ENCODE measurements around the gene ZBTB7A. TPM values are rescaled to one million over a fixed set of nuclear protein-coding genes. Genes with fewer than 3 reads are reported as not detected.

The ZBTB7A gene
- total and polyA plus RNA-seq, 10 of the 15 experiments (the other 5 are each of a cell fraction or from before 2014, with no cell fraction given) = 0.26 to 42.4 (median 4.5) TPM

DNA sequence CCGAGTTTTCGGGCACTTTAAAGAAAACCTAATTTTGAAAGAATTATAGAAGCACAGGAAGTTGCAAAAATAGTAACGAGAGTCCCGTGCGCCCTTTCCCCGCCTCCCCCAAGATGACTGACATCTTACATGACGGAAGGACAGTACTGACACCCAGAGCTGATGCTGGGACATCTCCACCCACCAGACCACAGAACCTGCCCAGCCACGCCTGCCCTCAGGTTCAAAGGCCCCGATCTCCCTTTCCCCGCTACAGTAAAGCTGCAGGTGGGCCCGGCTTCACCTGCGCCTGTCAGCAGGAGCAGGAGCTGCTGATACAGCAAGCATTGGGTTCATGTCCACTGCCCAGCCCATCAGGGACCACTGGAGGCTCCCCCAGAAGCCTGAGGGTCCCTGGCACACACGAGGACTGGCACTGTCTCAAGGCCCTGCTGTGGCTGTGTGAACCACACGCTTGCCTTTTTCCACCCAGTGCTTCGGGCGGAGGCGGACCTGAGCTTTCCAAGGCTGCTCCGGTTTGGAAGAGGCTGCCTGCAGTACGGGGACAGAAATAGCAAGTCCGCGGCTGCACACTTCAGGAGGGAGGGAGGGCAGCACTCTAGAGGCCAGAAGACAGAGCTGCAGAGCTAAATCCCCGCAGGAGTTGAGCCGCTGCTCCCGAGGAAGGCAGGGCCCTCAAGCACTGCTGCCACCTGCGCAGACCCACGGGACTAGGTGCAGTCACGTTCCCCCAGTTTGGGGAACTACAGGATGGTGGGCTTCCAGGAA, 48.5 kb upstream of the ZBTB7A start (continued):
- peak; percentile 19; the same call in 1 of the 2 replicates for TF ChIP-seq SIN3A (IDR thresholded peaks at IDR 0.05; ENCODE audit: low read depth, low read length)
- TF ChIP-seq, protein P1, sequence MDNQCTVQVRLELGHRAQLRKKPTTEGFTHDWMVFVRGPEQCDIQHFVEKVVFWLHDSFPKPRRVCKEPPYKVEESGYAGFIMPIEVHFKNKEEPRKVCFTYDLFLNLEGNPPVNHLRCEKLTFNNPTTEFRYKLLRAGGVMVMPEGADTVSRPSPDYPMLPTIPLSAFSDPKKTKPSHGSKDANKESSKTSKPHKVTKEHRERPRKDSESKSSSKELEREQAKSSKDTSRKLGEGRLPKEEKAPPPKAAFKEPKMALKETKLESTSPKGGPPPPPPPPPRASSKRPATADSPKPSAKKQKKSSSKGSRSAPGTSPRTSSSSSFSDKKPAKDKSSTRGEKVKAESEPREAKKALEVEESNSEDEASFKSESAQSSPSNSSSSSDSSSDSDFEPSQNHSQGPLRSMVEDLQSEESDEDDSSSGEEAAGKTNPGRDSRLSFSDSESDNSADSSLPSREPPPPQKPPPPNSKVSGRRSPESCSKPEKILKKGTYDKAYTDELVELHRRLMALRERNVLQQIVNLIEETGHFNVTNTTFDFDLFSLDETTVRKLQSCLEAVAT (IDR thresholded peaks at IDR 0.05) = 0 out of 2 replicates have a peak, but pooled peaks have one; percentile 28
- no peak for TF ChIP-seq HDAC2 (IDR thresholded peaks at IDR 0.05)
- no peak for TF ChIP-seq CEBPB (IDR thresholded peaks at IDR 0.05; ENCODE audit: borderline replicate concordance in 1 of 2, low read depth in 2 of 2, low read length in 2 of 2)
- peak; percentile 94 for TF ChIP-seq MEF2B (IDR thresholded peaks at IDR 0.05; ENCODE audit: partially characterized antibody, poor library complexity, severe bottlenecking)
- TF ChIP-seq EGR1 (IDR thresholded peaks at IDR 0.05; ENCODE audit: borderline replicate concordance in 1 of 2, low read depth in 2 of 2, low read length in 2 of 2) = no peak
- no peak for TF ChIP-seq ZNF274 (IDR thresholded peaks at IDR 0.05; ENCODE audit: insufficient read depth, insufficient read length)
- TF ChIP-seq YY1 (IDR thresholded peaks at IDR 0.05; ENCODE audit: low read depth, low read length) = 0 out of 2 replicates have a peak, but pooled peaks have one; percentile 14
- TF ChIP-seq PAX8 (IDR thresholded peaks at IDR 0.05) = no peak
- TF ChIP-seq BACH1 (IDR thresholded peaks at IDR 0.05; ENCODE audit: borderline replicate concordance) = no peak
- no peak for TF ChIP-seq KDM1A (IDR thresholded peaks at IDR 0.05; ENCODE audit: borderline replicate concordance)
- TF ChIP-seq ATF7 (IDR thresholded peaks at IDR 0.05; ENCODE audit: low read depth) = peak; percentile 58
- TF ChIP-seq, protein P2, sequence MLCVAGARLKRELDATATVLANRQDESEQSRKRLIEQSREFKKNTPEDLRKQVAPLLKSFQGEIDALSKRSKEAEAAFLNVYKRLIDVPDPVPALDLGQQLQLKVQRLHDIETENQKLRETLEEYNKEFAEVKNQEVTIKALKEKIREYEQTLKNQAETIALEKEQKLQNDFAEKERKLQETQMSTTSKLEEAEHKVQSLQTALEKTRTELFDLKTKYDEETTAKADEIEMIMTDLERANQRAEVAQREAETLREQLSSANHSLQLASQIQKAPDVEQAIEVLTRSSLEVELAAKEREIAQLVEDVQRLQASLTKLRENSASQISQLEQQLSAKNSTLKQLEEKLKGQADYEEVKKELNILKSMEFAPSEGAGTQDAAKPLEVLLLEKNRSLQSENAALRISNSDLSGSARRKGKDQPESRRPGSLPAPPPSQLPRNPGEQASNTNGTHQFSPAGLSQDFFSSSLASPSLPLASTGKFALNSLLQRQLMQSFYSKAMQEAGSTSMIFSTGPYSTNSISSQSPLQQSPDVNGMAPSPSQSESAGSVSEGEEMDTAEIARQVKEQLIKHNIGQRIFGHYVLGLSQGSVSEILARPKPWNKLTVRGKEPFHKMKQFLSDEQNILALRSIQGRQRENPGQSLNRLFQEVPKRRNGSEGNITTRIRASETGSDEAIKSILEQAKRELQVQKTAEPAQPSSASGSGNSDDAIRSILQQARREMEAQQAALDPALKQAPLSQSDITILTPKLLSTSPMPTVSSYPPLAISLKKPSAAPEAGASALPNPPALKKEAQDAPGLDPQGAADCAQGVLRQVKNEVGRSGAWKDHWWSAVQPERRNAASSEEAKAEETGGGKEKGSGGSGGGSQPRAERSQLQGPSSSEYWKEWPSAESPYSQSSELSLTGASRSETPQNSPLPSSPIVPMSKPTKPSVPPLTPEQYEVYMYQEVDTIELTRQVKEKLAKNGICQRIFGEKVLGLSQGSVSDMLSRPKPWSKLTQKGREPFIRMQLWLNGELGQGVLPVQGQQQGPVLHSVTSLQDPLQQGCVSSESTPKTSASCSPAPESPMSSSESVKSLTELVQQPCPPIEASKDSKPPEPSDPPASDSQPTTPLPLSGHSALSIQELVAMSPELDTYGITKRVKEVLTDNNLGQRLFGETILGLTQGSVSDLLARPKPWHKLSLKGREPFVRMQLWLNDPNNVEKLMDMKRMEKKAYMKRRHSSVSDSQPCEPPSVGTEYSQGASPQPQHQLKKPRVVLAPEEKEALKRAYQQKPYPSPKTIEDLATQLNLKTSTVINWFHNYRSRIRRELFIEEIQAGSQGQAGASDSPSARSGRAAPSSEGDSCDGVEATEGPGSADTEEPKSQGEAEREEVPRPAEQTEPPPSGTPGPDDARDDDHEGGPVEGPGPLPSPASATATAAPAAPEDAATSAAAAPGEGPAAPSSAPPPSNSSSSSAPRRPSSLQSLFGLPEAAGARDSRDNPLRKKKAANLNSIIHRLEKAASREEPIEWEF (IDR thresholded peaks at IDR 0.05; ENCODE audit: insufficient replicate concordance, low read depth, low read length) = no peak
- peak; percentile 69; the same call in 1 of the 2 replicates for TF ChIP-seq POLR2AphosphoS2 (IDR thresholded peaks at IDR 0.05; ENCODE audit: low read depth, low read length)
- TF ChIP-seq, protein P3, sequence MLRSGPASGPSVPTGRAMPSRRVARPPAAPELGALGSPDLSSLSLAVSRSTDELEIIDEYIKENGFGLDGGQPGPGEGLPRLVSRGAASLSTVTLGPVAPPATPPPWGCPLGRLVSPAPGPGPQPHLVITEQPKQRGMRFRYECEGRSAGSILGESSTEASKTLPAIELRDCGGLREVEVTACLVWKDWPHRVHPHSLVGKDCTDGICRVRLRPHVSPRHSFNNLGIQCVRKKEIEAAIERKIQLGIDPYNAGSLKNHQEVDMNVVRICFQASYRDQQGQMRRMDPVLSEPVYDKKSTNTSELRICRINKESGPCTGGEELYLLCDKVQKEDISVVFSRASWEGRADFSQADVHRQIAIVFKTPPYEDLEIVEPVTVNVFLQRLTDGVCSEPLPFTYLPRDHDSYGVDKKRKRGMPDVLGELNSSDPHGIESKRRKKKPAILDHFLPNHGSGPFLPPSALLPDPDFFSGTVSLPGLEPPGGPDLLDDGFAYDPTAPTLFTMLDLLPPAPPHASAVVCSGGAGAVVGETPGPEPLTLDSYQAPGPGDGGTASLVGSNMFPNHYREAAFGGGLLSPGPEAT (IDR thresholded peaks at IDR 0.05; ENCODE audit: low read depth) = peak; percentile 6; the same call in 1 of the 2 replicates
- TF ChIP-seq RB1 (IDR thresholded peaks at IDR 0.05; ENCODE audit: borderline replicate concordance) = no peak
- TF ChIP-seq MEF2A (IDR thresholded peaks at IDR 0.05; ENCODE audit: insufficient read depth, low read depth, low read length) = peak; percentile 95
- no peak for TF ChIP-seq NFIC (IDR thresholded peaks at IDR 0.05; ENCODE audit: low read depth, low read length)
- no peak for TF ChIP-seq CREM (IDR thresholded peaks at IDR 0.05; ENCODE audit: low read depth)
- no peak for TF ChIP-seq TAF1 (IDR thresholded peaks at IDR 0.05; ENCODE audit: borderline replicate concordance, low read depth, low read length)
- TF ChIP-seq ESRRA (IDR thresholded peaks at IDR 0.05; ENCODE audit: low read length) = no peak

All from GM12878 (cell line).